HepG2 (cell line): ENCODE measurements around the gene MRPL50. TPM values are rescaled to one million over a fixed set of nuclear protein-coding genes. Genes with fewer than 3 reads are reported as not detected.

Experiments used
- AGO2 ChIP-seq: fragments of 200-400 bp; formaldehyde crosslinking; optimal IDR thresholded peaks from 2 replicates; pipeline ENCODE3; 2017; ENCODE audit warnings: mild to moderate bottlenecking, low read depth, low read length, moderate library complexity
- AKAP8 ChIP-seq: sonication (generic); formaldehyde crosslinking; IDR thresholded peaks from 2 replicates; pipeline ENCODE4 v1.5.1; 2020; ENCODE audit warnings: mild to moderate bottlenecking, missing genetic modification reagents
- ARNTL ChIP-seq: sonication (generic); formaldehyde crosslinking; IDR thresholded peaks from 2 replicates; pipeline ENCODE4 v1.4.0; 2020; ENCODE audit warnings: mild to moderate bottlenecking, missing genetic modification reagents
- CBX1 ChIP-seq: IDR thresholded peaks from one replicate; pipeline ENCODE4 v1.6.1; 2016; ENCODE audit warnings: antibody characterized with exemption, low read depth
- JDP2 ChIP-seq: sonication (generic); formaldehyde crosslinking; IDR thresholded peaks from 2 replicates; pipeline ENCODE4 v1.8.1; 2022; ENCODE audit warnings: missing genetic modification reagents, borderline replicate concordance
- KDM6A ChIP-seq: IDR thresholded peaks from 2 replicates; pipeline ENCODE4 v1.6.1; 2016; ENCODE audit warnings: low read depth
- MAZ ChIP-seq, 2 experiments: sonication (generic) in 1 of 2; formaldehyde crosslinking in 1 of 2; IDR thresholded peaks; 2 replicates each; pipeline versions ENCODE4 v1.5.0 to v1.6.1; 2012 to 2020; ENCODE audit warnings: low read depth in 2 of 2, mild to moderate bottlenecking in 2 of 2, borderline replicate concordance in 1 of 2, improper control_type of control experiment in 1 of 2, low read length in 1 of 2, missing genetic modification reagents in 1 of 2, moderate library complexity in 1 of 2
- NCOA2 ChIP-seq: sonication (generic); formaldehyde crosslinking; IDR thresholded peaks from 2 replicates; pipeline ENCODE4 v1.8.0; 2022; ENCODE audit warnings: inconsistent platforms
- NFAT5 ChIP-seq: sonication (generic); formaldehyde crosslinking; IDR thresholded peaks from 2 replicates; pipeline ENCODE4 v1.4.0; 2020; ENCODE audit warnings: missing genetic modification reagents
- PHF20 ChIP-seq: sonication (generic); formaldehyde crosslinking; IDR thresholded peaks from 2 replicates; pipeline ENCODE4 v1.5.0; 2020; ENCODE audit warnings: mild to moderate bottlenecking, missing genetic modification reagents
- RARA ChIP-seq: IDR thresholded peaks from 2 replicates; pipeline ENCODE4 v1.6.1; 2016; ENCODE audit warnings: missing genetic modification reagents, missing compliant biosample characterization
- SAFB2 ChIP-seq: sonication (generic); formaldehyde crosslinking; IDR thresholded peaks from 2 replicates; pipeline ENCODE4 v1.5.1; 2020; ENCODE audit warnings: missing genetic modification reagents, low read depth, mild to moderate bottlenecking, borderline replicate concordance
- TBL1XR1 ChIP-seq: fragments of 150-350 bp; IDR thresholded peaks from 2 replicates; pipeline ENCODE4 v1.6.1; 2014; ENCODE audit warnings: borderline replicate concordance, low read length; ENCODE audit not compliant: partially characterized antibody
- UBTF ChIP-seq: sonication (generic); formaldehyde crosslinking; IDR thresholded peaks from 2 replicates; pipeline ENCODE4 v1.4.0; 2020; ENCODE audit warnings: mild to moderate bottlenecking, missing genetic modification reagents
- XRCC5 ChIP-seq: fragments of 200-400 bp; formaldehyde crosslinking; optimal IDR thresholded peaks from 2 replicates; pipeline ENCODE3; 2017; ENCODE audit warnings: mild to moderate bottlenecking, low read length
- ZFP62 ChIP-seq: sonication (generic); formaldehyde crosslinking; IDR thresholded peaks from 2 replicates; pipeline ENCODE4 v1.4.0; 2020; ENCODE audit warnings: missing genetic modification reagents
- ZFP90 ChIP-seq: sonication (generic); formaldehyde crosslinking; IDR thresholded peaks from 2 replicates; pipeline ENCODE4 v1.8.0; 2022; ENCODE audit warnings: missing genetic modification reagents, mild to moderate bottlenecking, inconsistent platforms, borderline replicate concordance
- ZMAT3 ChIP-seq: sonication (generic); formaldehyde crosslinking; conservative IDR thresholded peaks from 2 replicates; pipeline ENCODE4 v1.7.0; 2021; ENCODE audit warnings: missing genetic modification reagents
- ZNF136 ChIP-seq: sonication (generic); formaldehyde crosslinking; IDR thresholded peaks from 2 replicates; pipeline ENCODE4 v1.8.1; 2022; ENCODE audit warnings: low read depth, mild to moderate bottlenecking, moderate library complexity, missing genetic modification reagents
- ZNF510 ChIP-seq: sonication (generic); formaldehyde crosslinking; IDR thresholded peaks from 2 replicates; pipeline ENCODE4 v1.4.0; 2020; ENCODE audit warnings: low read depth, mild to moderate bottlenecking, missing genetic modification reagents
- ZNF556 ChIP-seq: sonication (generic); formaldehyde crosslinking; IDR thresholded peaks from 2 replicates; pipeline ENCODE4 v1.4.0; 2020; ENCODE audit warnings: mild to moderate bottlenecking, missing genetic modification reagents, borderline replicate concordance
- ZNF782 ChIP-seq: sonication (generic); formaldehyde crosslinking; IDR thresholded peaks from 2 replicates; pipeline ENCODE4 v1.4.0; 2020; ENCODE audit warnings: missing genetic modification reagents, mild to moderate bottlenecking, borderline replicate concordance
- ZNF816 ChIP-seq: sonication (generic); formaldehyde crosslinking; IDR thresholded peaks from 2 replicates; pipeline ENCODE4 v1.8.0; 2022; ENCODE audit warnings: missing genetic modification reagents, mild to moderate bottlenecking, borderline replicate concordance
- polyA plus RNA-seq, 8 experiments: library from polyadenylated mRNA; depleted of rRNA in 3 of 8; stranded (reverse) in 7 of 8; unstranded in 1 of 8; fragments of >200 nt; fragmentation: Illumina TruSeq in 4 of 8; extraction: Trizol in 4 of 8; gene quantifications; 2 replicates each; pipeline versions ENCODE4 v1.2.1 to v1.2.3, GENCODE V29; 2011 to 2016; ENCODE audit warnings: low read depth in 4 of 8, missing spikeins in 1 of 8, mixed read lengths in 1 of 8; ENCODE audit not compliant: insufficient read depth in 1 of 8
- total RNA-seq, 5 experiments: library from RNA; depleted of rRNA; stranded (reverse); fragments of >200 nt; fragmentation: Illumina TruSeq; extraction: Trizol; gene quantifications; 2 replicates each; pipeline ENCODE4 v1.2.3, GENCODE V29; 2016; ENCODE audit warnings: low read depth in 1 of 5

The MRPL50 gene
- total and polyA plus RNA-seq, 2 of the 13 experiments (the other 11 are each of a cell fraction or from before 2014, with no cell fraction given) = 37.1 to 70.0 TPM

- TF ChIP-seq UBTF (no peak), NFAT5 (no peak), TBL1XR1 (no peak), PHF20 (no peak), AGO2 (no peak), MAZ (IDR thresholded peaks at IDR 0.05; ENCODE audit: borderline replicate concordance, low read depth, low read length) (no peak), MAZ (CRISPR knock-in tag; IDR thresholded peaks at IDR 0.05; ENCODE audit: low read depth) (no peak), ZNF136 (CRISPR knock-in tag) (peak; percentile 66; the same call in 1 of the 2 replicates), CBX1 (no peak), KDM6A (peak; percentile 91), ZNF556 (no peak), ZFP90 (CRISPR knock-in tag) (no peak), NCOA2 (CRISPR knock-in tag) (peak; percentile 93), ZNF816 (CRISPR knock-in tag) (0 out of 2 replicates have a peak, but pooled peaks have one; percentile 8), XRCC5 (no peak), JDP2 (CRISPR knock-in tag) (no peak), SAFB2 (CRISPR knock-in tag) (no peak), ARNTL (CRISPR knock-in tag) (no peak; the same call in 1 of the 2 replicates), ZFP62 (no peak), ZMAT3 (CRISPR knock-in tag) (no peak), AKAP8 (CRISPR knock-in tag) (no peak), ZNF510 (CRISPR knock-in tag) (no peak), ZNF782 (no peak), RARA (peak; percentile 92)
Measured at GRCh38 chr9:101433229-101433628, 34.8 kb upstream of the MRPL50 start (continued).
